D721Med (cell line): ENCODE results near the gene TAOK1.
"Not testable (repeated sequence)": the region's sequence is repeated elsewhere in the genome, so short reads cannot be mapped to it uniquely, and the experiment has no call there.

Experiments
- DNase-seq: peaks from one replicate; pipeline ENCODE4 v3.0.0; 2011; ENCODE audit warnings: low spot score; ENCODE audit not compliant: insufficient read length
- FAIRE-seq: peaks from 2 replicates; lab custom pipeline; 2011; peaks lifted over from hg19 to GRCh38; lab: Jason Lieb, UNC
- CTCF ChIP-seq: IDR thresholded peaks from 2 replicates; pipeline ENCODE4 v1.5.1; 2012; ENCODE audit warnings: mild to moderate bottlenecking, control low read depth; ENCODE audit not compliant: insufficient read depth; ENCODE audit errors: missing control alignments

TAOK1 gene

GRCh38 chr17:29461483-29462206 is 71.5 kb downstream of the TAOK1 start:
- no peak for TF ChIP-seq CTCF
- FAIRE-seq: no peak

DNA sequence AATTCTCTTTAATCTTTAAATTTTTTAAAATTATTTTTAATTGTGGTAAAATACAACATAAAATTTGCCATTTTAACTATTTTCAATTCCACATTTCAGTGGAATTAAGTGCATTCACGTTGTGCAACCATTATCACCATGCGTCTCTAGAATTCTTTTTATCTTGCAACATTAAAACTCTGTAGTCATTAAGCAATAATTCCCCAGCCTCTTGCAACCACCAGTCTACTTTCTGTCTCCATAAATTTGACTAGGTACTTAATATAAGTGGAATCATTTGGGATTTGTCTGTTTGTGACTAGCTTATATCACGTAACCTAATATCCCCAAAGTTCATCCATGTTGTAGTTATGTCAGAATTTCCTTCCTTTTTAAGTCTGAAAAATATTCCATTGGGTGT is 79.1 kb downstream of the TAOK1 start:
- FAIRE-seq: no peak
- TF ChIP-seq CTCF: no peak

More at GRCh38 chr17:29461483-29462206, 71.5 kb downstream of the TAOK1 start:
- no peak for DNase-seq

GRCh38 chr17:29473437-29473836 is 83.3 kb downstream of the TAOK1 start:
- not testable (repeated sequence) for DNase-seq, FAIRE-seq

More for the DNA sequence above, 79.1 kb downstream of the TAOK1 start:
- DNase-seq: no peak

GRCh38 chr17:29474297-29474696 is 84.1 kb downstream of the TAOK1 start:
- TF ChIP-seq CTCF: no peak
- DNase-seq (no peak), FAIRE-seq (no peak)

- TF ChIP-seq CTCF: no peak
- FAIRE-seq (no peak), DNase-seq (no peak)
Observed at GRCh38 chr17:29475891-29476290, 85.7 kb downstream of the TAOK1 start.

- not testable (repeated sequence) for FAIRE-seq, DNase-seq
Observed at GRCh38 chr17:29480249-29480928, 90.2 kb downstream of the TAOK1 start.

GRCh38 chr17:29483503-29483902 is 93.3 kb downstream of the TAOK1 start:
- FAIRE-seq (no peak), DNase-seq (no peak)
- no peak for TF ChIP-seq CTCF

DNA sequence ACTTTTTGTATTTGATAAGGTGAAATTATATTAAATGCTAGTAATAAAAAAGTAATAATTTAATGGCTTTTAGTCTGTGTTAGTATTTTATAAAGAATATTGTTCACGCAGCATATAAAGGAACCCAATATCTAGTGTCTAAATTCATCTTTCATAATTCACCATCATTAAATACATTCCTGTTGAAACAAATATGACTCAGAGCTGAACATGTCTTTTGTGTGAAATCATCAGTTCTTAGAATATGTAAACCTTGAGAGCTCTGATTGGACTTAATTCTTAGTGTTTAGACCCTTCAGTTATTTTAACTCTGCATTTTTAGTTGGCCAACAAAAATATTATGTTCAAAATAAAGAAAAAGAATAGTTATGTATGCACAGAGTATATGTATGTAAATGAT is 104.8 kb downstream of the TAOK1 start:
- TF ChIP-seq CTCF: no peak
- FAIRE-seq (no peak), DNase-seq (no peak)
